Measurements from ENCODE around the gene ITGB5.

DNA sequence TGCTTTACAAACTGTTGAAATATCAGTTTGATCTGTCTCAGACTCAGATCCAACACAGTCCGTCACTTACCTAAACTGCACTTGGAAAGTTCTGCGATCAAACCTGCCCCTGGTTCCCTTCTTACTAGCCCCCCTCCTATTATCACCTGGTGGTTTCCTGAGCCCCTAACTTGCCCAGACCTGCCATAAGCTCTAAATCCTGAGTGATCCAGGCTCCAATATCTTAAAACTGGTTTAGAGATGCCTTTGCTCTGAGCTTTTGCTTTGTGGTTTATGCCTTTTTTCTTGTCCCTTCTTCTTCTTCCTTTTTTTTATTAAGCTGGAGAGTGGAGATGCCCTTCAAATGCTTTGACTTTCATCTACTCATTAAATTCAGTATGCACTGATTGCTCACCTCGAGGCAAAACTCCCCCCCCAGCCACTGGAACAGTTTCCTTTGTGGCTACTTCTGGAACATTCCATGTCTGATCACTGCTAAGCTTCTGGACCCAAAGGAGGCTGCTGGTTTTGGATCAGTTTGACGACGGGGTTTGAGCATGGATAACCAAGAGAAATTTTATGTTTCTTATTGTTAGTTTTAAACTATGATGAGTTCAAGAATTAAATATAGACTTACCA is 3.5 kb upstream of the ITGB5 start:
- TF ChIP-seq POLR2AphosphoS5 (IDR thresholded peaks at IDR 0.05) (no peak), POLR2A (IDR thresholded peaks at IDR 0.05) (no peak), EP300 (IDR thresholded peaks at IDR 0.05) (no peak)
- TF ChIP-seq, protein P1, sequence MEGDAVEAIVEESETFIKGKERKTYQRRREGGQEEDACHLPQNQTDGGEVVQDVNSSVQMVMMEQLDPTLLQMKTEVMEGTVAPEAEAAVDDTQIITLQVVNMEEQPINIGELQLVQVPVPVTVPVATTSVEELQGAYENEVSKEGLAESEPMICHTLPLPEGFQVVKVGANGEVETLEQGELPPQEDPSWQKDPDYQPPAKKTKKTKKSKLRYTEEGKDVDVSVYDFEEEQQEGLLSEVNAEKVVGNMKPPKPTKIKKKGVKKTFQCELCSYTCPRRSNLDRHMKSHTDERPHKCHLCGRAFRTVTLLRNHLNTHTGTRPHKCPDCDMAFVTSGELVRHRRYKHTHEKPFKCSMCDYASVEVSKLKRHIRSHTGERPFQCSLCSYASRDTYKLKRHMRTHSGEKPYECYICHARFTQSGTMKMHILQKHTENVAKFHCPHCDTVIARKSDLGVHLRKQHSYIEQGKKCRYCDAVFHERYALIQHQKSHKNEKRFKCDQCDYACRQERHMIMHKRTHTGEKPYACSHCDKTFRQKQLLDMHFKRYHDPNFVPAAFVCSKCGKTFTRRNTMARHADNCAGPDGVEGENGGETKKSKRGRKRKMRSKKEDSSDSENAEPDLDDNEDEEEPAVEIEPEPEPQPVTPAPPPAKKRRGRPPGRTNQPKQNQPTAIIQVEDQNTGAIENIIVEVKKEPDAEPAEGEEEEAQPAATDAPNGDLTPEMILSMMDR (IDR thresholded peaks at IDR 0.05), result no peak

Data from suprapubic skin (tissue), 4 donors.